NCI-H774 (cell line): Measurements from ENCODE around the gene UBE2E3.

Experiments
- DNase-seq: peaks from one replicate; lab custom pipeline; 2025; lab: John Stamatoyannopoulos, UW

UBE2E3 gene

DNA sequence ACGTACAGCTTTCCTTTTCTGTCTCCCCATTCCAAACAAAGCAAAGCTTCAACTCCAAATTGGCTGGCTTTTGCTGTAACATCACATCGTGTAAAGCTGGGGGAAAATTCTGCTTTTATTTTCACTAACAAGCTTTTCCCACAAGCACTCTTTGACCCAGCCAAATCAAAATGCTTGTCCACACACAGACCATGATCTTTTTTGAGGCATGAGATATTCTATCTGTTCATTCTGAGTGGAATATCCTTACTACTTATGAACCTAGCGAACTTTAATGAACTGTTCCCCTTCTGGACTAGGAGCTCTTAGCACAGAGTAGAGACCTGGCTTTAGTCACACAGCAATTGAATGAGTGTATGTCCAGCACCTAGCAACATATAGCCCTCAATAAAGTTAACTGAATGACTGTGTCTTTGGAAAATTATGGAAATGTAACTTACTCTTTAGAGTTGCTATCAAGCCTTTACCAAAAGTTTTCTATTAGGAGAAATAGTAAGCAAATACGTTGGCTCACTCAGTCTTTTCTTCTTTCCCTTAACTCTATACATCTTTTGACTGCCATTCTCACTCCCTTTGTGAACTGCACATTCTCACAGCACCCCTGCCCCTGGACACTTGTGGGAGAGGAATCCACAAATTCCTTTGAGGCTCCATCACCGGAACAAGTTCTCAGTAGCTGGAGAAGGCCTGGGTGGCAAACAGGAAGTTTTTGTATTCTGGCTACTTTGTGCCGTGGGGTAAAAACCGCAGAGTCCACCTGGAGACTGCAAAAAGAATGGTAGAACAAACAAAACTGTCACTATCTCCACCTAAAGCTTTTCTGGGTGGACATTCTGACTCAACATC, 1.3 kb upstream of the UBE2E3 start:
- no peak for DNase-seq

DNA sequence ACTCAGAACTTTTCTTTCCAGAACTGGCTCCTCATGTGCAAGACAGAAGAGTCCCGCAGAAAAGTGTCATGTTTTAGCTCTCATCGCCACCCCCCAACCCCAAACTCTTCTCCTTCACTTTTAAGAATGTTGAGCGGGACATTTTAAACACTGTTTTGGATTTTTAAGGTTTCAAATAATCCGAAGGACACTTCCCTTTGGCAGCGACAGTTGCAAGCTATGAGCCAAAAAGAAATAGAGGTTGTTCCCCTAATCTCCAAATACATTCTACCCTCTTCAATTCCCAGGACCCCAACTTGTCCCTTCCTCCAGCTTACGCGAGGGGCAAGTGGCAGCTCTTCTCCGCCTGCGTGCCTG, 678 bp upstream of the UBE2E3 start:
- no peak for DNase-seq

DNA sequence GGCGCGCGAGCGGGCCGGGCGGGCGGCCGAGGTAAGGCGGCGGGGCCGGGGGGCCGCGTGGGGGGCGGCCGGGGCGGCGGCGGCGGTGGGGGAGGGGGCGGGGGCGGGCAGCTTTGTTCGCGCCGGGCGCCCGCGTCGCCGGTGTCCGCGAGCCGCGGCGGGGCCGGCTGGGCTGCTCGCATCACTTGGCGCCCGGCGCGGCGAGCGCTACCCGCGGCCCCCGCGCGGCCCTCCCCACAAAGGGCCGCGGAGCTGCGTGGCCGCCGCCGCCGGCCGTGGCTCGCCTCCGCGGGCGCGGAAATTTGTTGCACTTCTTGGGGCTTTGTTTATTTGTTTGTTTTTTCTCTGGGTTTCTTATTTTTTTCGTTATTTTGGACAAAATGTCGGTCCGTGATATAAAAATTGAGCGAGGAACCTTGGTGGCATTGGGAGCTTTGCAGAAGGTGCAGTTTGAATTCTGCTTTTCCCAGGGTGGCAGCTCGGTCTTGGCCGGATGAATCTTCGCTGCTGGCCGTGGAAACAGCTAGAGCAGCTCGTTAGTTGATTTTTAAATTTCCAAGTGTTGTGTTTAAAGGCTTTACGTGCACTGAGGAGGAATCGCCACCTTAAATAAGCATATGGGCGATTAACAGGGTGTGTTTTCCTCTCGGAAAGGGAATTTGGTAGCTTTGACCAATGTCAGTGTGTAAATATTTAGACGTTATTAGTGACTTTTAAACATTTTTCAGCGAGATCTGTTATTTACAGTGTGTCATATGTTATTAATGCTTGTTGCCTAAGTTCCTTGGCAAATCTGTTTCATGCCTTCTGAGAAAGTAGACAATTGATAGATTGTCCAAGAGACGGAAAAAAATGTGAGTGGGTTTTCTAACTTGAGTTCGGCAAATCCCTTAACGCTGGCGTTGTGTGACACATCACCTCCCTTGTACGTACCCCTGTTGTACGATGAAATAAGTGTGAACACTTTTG, 822 bp downstream of the UBE2E3 start:
- DNase-seq, result peak; percentile 16

DNA sequence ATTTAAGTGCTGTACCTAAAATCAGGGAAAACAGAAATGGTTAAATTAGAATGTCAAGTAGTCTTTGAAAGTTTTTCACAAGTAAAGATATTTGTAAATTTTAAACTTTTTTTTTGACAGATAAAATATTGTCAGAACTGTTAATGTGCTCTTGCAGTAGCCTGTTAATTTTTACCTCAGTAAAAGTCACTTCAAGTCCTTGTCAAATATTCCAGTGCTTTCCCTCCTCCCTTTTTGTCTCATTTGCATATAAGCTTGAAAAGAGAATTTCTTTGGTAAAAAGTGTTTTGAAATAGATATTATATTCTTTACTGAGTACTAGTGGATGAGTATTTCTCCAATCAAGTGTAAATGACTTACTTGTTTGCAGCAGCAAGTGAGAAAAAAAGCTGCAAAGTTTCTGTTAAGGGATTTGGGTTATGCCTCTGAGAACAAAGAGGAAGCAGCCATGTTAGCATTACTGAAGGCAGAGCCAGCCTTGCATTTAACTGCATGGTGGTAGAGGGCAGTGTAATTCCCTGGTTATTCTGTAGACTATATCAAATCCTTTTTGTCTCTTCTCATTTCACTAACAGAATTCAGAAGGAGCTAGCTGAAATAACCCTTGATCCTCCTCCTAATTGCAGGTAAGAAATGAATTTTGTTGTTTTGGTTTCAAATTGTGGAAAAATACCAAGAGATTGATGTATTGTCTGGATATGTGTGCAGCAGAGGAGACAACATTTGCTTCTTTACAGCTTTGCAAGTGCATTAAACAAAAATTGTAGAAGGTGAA, 3.2 kb downstream of the UBE2E3 start:
- peak; percentile 22 for DNase-seq

DNA sequence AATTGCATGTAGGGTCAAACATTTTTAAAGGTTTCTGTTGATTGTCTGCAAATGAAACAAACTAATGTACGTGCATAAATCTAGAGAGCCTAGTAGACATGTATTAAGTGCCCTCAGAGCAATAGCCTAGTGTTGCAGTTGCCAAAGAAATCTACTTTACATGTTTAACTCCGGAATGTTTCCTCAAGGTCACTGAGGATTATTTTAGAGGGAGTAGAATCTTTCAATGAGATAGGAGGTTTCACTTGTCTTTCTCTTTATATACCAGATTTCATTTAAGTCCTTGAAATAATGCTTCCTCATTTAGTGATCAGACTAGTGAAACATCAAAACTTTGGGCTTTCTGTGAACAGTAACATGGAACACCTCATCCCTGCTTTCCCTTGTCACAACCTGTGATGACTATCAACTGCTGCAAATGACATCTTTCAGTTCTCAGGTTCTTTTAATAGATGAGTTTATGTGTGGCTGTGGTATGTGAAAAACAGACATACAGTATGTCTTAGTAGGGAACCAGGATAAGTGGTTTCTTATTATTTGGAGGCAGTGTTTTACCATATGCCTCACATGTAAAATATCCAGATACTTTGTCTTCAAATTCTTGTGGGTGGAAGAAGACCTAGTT, 5.5 kb downstream of the UBE2E3 start:
- DNase-seq, result no peak

DNA sequence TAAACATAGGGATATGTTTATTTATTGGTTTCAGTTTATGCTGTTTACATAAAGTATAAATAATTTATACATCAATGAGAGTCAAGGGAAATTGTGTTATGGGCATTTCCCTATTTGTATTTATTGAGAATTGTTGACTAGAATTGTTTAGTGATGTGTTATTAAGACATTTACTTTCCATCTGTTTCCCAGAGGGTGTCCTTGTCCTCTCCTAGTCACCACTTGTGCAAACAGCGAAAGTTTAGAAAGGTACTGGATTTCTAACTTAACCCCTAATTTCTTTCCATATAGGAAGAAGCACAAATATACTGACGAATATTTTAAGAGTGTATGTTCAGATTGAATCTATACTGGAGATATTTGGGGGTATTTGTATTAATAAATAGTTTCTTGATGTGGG, 6.7 kb downstream of the UBE2E3 start:
- DNase-seq, result no peak

DNA sequence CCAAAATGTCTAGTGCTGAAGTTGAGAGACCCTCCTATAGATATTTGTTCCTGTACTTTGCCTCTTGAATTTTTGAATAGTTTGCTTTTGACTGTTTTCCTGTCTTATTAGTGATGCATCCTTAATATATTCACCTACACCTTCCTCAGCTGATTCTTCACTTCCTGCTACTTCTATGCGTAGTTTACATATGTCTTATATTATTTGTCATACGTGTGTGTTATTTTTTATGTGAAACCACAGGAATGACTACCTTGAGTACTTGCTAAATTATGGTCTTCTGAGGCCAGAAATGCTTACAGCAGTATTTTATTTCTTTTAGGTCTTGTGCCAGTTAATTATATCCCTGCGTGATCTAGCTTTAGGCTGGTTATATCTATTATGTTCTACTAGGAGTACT, 9.9 kb downstream of the UBE2E3 start:
- no peak for DNase-seq

DNA sequence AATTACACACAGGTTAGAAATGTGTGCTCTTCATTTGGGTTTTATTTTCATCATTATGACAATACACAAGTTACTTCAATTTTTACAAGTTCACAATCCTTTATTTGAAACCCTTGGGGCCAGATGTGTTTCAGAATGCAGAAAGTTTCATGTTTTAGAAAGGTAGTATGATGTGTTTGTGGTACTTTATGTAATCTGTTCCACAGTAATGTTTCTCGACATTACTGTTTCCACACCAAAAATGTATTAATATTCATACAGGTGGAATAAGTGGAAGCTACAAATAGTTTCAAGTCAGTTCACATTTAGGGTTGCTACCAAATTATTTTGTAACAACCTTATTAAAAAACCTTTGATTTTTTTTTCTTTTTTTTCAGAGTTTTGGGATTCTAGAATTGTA, 10.4 kb downstream of the UBE2E3 start:
- no peak for DNase-seq

DNA sequence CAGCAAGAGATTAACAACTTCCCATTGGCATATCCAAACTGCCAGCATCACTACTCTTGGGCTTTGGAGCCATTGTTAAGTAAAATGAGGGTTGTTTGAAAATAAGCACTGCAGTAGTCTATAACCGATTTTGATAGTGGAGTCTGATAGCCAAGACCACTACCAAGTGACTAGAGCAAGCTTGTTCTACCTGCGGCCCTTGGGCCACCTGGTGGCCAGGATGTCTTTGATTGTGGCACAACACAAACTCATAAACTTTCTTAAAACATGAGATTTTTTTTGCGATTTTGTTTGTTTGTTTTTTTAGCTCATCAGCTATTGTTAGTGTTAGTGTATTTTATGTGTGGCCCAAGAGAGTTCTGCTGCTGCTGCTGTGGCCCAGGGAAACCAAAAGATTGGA, 11.0 kb downstream of the UBE2E3 start:
- no peak for DNase-seq

DNA sequence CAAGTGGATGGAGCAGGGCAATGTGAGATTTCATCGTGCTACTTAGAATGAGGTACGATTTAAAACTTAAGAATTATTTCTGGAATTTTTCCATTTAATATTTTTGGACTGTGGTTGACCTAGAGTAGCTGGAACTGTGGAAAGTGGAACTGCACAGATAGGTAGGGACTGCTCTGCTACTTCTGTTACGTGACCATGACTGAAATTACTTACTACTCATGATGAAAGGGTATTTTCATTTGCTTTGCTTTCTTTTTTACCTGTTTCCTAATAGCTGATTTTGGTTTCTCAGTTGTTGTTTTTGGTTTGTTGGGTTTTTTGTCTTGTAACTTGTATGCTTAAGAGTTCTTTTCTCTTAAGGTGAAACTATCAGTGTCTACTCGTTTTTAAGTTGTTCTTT, 11.4 kb downstream of the UBE2E3 start:
- no peak for DNase-seq

DNA sequence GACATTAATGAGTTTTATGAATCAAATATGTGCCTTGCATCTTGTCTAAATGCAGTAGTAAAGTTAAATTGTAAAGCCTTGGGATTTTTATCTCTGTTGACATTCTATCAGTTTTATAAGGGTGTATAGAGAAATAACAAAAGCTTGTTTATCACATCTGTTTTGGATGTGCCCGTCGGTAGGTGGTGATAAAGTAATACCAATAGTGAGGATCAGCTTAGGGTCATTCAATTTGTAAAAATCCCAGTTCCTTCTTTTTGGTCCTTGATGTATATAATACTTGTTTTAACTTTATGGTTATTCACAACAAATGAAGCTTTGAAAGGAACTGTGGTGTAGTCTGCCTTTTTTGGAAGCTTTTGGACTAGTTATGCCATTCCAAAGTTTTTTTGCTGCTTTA, 12.6 kb downstream of the UBE2E3 start:
- DNase-seq, result no peak

DNA sequence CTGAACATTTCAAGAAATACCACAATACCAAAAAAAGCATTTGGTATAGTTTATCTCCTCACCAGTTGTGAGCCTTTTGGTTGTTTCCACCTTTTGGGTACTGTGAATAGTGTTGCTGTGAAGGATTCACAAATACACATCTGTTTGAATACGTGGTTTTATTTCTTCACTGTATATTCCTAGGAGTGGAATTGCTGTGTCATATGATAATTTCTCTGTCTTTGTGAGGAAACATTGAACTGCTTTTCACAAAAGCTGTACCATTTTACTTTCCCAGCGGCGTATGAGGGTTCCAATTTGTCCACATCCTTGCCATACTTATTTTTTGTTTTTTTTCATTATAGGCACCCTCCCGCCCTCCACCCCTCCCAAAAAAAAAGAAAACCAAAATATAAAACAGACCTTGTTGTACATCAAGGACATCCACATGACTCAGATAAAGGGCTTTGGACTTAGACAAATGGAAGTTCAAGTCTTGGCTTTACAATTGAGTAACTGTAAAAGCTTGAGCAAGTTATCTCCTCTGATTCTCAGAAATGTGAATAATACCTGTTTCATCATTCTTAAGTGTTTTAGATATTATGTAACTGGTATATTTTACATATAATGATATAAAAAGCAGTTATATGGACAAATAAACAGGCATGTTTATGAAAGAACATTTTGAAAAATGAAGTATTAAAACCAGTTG, 19.0 kb downstream of the UBE2E3 start:
- no peak for DNase-seq

DNA sequence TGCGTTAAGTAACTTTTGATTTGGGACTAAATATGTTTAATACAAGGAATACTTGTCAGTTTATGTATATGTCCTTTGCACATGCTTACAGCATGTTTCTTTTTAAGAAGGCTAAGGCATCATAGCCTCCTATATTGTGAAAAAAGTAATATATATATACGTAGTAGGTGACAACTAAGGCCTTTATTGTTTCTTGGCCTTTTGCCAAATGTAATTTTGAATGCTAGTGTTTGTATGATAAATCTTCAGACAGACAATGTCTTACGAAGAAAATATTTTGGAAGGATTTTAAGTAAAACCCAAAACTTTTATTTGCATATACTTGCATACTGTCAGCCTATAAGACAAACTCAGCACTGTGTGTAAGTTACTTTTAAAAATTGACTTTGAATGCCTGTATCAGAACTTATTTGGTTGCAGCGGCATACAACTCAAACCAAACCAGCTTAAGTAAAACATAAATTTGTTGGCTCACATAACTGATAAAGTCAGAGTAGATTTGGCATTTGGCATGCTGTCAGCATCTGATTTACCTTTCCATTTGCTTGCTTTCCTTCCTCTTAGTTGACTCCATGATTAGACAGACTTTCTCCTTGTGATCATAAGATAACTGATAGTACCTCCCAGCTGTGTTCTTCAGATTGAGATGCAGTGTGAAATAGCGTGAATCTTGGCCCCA, 24.4 kb downstream of the UBE2E3 start:
- no peak for DNase-seq

DNA sequence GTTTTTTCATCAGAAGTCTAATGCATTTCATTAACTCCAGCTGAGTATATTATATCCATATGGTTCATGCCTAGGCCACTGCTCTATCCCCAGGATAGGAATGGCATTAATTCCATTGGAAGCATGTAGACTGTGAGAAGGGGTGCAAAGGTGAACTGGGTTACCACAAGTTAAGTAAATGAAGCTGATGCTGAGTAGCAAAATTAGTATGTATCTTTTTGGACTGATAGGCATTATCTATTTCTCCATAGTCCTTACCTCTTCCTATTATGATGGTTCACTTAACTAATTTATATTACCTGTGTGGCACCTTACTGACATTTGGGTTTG, 24.9 kb downstream of the UBE2E3 start:
- DNase-seq, result no peak

DNA sequence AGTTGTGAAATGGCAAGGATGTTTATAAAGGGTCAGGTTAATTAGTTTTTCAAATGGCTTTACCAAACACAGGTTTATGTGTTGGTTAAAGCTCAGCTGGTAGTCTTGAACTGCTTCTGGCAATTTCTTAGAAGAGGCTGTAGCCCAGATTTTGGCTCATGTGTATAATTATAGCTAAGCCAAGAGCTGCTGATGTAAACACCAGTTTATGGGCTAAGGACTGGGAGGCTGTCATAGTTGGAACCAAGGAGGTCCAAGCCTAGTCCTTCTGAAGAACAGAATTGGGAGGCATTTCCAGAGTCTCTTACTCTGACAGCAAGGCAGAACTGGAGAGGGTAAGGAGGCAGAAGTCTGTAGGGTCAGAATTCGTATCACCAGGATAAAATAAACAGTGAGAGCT, 25.4 kb downstream of the UBE2E3 start:
- DNase-seq, result no peak

DNA sequence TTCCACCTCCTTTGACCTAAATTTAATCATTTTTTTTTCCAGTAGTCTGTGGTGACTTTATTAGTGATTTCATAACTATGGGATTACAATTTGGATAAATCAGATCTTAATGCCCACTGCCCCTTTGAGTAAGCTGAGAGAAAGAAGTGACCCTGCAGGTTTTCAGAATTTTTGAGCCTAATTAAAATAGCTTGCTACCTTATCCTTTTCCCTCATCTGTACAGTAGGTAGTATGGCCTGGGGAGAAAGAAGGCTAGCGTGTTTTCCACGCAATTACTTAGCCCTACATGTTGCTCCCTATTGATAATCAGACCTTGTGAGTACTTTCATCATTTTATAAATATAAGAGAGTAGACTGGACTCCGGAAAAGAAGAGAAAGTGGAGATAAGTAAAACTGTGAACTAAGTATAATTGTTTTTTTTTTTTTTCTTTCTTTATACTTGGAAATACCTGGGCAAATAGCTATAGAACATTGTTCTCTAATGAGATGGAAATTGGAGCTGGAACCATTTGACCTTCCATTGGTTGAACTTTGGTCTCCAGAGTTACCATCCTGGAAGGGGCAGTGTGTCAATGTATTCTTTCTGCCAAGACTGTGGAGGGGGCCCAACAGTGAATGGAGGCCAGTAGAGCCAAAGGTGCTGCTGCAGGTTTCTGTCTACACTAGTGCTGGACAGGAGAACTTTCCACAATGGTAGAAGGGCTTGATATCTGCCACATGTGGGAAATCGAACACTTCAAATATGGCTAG, 26.9 kb downstream of the UBE2E3 start:
- no peak for DNase-seq

DNA sequence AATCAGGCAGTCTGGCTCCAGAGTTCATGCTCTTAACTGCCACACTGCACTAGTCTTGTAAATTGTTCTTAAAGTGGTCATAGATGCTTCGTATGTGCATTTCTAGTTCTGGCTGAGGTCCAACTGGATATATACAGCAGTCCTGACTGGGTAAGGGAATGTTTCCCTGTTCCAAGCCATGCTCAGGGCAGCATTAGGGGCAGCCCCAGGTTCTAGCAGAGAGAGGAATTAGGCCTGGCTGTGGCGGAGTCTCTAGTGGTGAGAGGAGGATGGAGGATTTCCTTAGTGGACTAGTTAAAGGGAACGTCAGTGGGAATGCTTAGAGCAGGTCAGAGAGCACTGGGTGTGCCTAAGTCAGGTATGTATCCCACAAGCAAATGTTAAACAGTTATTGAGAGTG, 28.0 kb downstream of the UBE2E3 start:
- DNase-seq, result no peak

DNA sequence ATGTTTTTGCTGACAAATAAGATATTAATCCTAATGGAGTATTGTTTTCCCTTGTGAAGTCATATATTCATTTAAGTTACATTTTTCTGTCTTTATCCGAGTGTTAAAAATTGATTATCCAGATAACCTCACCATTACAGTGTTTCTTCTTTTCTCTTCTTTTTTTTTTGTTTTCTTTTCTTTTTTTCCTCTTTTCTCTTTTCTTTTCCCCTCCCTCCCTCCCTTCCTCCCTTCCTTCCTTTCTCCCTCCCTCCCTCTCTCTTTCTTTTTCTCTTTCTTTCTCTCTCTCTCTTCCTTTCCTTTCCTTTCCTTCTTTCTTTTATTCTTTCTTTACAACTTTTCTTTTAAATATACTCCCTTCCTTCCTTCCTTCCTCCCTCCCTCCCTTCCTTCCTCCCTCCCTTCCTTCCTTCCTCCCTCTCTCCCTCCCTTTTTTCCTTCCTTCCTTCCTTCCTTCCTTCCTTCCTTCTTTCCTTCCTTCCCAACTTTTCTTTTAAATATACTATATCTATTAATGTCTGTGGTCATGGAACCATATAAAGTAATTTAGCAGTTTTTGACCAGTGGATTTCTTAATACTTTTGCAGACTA, 40.9 kb downstream of the UBE2E3 start:
- no peak for DNase-seq

DNA sequence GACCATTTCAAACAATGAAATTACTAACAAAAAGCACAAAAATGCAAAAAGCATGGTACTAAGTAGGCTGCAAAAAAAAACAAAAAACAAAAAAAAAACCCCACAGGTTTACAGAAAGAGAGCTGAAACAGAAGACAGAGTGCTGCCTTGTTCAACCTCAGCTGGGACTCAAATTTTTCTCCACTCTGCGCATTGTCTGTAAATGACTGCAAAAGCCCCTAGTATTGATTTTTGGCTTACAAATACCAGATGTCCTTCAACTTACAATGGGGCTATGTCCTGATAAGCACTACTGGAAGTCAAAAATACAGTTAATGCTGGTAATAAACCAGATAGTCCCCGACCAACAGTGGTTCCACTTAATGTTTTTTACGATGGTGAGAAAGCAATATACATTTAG, 42.2 kb downstream of the UBE2E3 start:
- DNase-seq, result no peak

DNA sequence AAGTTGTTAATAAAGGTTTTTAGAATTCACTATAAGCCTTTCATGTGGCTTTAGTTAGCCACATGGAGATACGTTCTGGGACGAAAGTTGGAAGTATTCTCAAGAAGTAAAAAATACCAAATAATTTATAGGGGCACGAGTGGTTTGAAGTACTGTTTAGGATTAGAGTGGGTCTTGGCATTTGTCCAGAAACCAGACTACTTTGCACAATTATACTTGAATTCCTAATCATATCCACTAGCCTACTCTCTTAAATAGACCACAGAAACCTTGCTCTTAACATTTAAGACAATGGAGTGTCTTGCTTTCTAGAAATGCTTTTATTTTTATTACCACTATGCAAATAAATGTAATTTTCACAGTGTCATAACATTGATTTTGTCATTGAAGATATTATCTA, 44.6 kb downstream of the UBE2E3 start:
- no peak for DNase-seq
